Mesenteric fat pad (tissue), 1 donor: ENCODE data around the gene SMPD3. TPM values are rescaled to one million over a fixed set of nuclear protein-coding genes. Genes with fewer than 3 reads are reported as not detected.

Source experiments
- DNase-seq: peaks from one replicate; pipeline ENCODE4 v3.0.0-alpha.2; 2020; ENCODE audit warnings: low spot score
- total RNA-seq: library from RNA; stranded (reverse); fragmentation: NEBNext Ultra II Directional; extraction: Animal tissue kit (Norgen Biotek cat#: 25700); gene quantifications from one replicate; pipeline ENCODE4 v1.2.1, GENCODE V29; 2021
- donor health status: DM: yes; HTN: yes; CAD: no.

Gene SMPD3
- total RNA-seq, 1 donor from 2014 or later: 0.58 TPM

DNA sequence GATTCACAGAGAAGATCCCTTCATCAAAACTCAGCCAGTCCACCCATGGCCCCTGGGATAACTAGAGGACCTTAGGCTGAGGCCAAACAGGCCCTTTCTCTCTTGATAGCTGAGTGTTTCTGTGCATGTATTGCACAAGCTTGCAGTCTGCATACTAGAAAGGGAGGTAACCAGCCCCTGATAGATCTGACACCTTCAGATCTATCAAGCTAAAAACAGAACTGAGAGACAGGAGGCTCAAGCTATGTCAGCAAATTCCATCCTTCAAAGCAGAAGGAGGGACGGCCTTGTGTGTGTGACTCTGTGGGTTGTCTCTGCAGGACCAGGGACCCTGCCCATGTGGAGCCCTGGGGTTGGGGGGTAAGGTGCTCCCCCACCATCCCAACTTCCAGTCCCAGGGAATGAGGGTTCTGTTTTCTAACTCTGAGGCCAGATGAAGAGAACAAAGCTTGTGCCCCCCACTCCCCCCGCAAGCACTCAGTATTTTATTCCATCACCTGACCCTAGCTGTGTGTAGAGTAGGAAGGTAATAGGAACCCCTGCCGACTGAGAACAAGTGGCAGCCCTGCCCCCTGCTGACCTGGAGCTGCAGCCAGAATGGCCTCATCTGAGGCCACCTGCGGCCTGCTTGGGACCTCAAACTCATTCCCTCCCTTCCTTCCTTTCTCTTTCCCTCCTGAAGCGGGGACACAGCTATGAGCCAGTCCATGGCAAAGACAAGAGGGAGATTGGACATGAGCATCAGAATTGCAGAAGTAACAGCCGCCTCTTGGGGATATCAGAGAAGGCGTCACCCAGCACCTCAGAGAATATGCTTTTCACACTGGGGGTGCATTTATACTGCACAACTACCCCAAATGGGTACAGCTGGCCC lies 63.8 kb downstream of the SMPD3 start:
- DNase-seq: no peak

DNA sequence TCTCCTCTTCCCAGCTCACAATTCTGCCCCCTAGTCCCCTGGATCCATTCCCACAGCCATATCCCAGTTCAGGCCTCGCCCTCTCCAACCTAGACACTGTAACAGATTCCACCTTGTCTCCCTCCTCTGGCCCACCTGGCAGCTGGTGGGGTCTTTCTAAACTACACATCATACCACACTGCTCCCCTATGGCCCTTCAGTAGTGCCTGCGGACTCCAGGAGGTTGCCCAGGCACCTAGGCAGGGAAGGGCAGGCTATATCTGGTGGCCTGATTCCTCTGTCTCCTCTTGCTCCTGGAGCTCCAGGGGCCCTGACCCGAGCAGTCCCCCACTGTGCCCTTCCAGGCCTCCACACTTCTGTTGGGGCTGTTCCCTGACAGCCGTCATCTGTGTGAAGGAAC lies 64.5 kb downstream of the SMPD3 start:
- no peak for DNase-seq

DNA sequence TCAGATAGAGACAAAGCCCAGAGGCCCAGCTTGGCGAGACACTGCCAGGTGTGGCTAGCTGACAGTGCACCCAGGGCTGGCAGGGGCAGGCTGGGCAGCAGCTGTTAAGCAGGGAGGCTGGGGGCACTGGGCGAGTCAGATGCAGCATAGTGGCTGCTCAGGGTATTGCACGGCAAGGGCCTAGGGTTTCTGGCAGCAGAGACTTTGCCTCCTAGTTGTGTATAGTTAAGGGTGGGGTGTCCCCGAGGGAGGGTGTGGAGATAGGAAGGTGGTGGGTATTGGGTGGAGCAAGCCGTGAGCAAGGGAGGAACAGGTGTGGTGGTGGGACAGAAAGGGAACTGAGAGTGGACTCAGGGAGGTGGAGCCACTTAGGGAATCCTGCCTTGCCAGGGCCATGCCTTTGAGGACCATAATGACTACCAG lies 66.0 kb downstream of the SMPD3 start:
- no peak for DNase-seq

DNA sequence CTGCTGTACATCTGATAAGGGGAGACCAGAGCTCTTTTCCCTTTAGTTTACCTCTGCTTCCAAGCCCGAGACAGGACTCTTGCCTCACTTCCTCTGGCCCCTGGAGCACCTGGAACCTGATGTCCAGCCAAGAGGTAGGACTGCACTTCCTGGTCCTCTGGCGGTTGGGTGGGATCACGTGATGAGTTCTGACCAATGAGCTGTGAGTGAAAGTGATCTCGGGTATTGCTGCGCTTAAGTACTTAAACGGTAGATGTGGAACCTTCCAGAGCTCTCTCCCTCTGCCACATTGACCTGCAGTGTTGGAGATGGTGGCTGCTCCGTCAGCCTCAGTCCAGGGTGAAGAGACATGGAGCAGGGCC lies 67.0 kb downstream of the SMPD3 start:
- no peak for DNase-seq

DNA sequence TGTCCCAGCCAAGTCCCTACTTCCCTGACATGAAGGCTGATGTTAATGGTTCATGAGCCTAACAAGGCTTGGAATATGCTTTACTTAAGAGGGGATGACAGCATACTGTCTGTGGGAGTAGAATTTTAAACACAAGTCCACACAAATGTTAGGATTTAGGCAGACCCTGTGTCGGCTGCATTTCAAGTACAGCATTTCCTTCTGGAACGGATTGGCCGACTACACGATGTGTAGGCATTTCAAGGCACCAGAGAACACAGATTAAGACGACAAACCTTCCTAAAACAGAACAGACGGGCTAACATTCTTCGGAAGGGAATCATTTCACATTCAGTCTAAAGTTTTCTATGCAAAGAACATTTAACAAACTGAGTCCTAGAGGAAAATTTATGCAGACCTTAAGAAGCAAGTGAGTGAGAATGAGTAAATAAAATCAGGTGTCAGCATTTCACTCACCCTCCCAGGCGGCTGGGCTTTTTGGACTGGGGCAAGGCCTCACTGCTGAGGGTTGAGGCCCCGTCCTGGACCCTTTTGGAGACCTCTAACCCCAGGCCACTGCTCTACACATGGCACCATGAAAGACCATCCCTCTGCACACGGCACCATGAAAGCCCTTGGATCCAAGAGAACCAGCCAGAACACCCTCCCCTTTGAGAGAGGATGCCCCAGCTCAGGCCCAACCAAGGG lies 67.5 kb downstream of the SMPD3 start:
- DNase-seq: no peak

DNA sequence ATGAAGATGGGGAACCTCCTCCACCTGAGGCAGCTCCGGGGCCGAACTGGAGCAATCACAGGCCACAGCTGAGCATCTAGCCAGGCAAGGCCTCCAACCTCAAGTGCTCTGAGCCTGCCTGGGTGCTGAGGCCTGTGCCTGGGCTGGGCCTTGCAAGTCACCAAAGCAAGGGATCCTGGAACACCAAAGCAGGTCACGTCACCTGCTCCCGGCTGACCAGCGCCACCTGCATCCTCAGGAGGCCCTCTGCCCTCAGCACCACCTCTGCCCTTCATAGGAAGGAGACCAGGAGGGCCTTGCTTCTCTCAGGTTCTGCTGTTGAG lies 68.0 kb downstream of the SMPD3 start:
- no peak for DNase-seq

DNA sequence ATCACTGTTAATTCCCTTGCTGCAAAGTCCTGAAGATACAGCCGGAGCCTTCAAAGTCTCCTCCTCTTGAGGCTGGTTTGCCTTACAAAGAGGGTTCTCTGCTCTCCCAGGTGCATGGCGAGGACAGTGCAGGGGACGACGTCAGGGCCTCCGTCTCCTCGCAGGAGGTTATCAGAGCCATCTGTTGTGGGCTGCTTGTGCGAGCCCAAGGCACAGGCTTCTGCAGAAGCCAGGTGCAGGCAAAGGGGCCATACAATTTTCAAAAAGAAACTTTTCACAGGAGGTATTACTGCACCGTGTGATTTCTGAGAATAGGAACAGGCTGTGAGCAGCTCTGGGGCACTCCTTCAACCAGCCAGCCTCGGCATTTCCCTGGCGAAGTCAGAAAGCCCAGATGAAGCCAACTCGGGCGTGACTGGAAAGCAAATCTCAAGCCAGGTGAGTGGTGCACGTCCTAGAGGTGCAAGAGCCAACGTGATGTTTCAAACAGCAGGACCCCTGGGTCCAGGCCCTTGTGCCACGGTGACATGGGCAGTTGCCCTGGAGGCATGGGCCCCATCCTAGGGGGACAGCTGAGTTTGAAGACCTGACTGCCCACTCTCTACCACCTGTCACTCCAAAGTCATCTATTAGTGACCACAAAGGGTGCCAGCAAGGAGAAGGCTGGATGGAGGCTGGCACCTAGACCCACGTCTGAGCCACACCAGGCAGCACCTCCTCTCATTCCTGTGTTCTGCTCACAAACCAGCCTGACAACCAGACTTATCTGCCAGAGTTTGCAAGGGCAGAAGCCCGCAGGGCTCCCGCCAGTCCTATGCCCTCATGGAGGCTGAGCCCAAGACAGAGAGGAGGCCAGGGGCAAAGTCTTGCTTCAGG lies 68.6 kb downstream of the SMPD3 start:
- DNase-seq: no peak

DNA sequence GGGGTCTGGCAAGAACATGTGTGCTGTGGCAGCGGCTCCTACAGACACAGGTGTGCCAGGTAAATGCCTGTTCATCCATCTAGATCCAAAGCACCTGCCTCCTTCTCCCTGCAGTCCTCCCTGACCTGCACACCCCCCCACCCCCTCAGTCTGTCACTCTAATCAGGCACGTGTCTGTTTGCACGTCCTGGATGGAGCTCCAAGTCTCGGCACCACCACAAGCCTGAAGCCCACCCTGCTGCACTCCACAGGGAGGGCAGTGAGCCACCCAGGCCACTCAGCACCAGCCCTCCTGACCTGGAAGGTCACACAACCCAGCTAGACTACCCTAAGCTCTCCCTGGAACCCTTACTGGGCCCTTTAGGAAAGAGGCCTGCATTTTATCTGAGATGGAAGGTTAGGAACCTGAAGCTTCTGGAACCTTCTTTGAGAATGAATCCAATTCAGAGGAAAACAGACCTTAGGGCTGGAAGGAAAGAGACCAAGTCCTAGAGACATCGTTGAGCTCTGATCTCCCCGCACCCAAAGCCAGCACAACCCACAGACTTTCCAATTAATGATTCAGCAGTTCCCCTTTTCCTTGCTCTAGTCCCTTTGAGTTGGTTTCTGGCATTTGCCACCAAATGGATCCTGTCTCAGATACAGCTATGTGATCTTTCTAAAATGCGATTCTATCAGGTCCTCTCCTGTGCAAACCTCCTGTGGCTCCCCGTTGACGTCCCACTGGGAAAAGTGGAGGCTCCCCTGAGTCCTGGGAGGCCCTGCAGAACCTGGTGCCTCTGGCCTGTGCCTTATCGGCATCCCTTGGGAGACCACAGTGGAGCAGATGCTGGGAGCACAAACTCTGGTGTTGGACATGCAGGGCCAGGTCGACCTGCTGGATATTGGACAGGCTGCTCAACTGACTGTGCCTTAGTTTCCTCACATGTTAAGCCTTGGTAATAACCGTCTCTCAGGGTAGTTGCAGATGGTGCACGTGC lies 69.6 kb downstream of the SMPD3 start:
- DNase-seq: no peak

DNA sequence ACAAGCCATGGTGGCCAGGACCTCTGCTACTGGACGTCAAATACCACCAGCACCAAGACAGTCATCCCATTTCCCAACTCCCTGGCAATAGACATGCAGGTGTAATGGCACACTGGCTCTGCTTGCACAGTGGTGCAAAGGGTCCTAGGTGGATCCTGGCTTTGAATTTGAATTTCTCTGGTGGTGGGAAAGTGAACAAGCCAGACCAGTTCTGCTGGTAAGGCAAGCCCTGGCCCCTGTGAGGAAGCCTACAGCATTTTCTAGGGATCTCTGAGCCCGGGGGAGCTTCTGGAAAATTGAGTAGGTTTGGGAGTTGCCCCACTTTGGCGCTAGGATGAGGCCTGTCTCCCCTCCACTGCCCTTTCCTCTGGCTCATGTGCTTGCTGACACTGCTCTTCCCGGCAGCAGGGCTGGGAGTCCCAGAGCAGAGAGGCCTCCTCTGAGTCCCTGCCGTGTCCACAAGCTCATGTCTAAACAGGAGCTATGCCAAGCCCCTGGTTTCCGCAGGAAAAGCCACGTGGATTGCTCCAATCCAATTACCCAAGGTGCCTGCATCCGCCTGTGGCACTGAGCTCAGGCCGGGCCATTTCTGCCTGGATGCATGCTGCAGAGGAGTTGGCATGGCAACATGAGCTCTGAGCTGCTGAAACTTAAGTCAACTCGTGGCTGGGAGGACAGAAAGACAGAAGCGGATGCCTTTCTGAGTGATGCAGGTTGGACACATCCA lies 70.5 kb downstream of the SMPD3 start:
- DNase-seq: no peak

DNA sequence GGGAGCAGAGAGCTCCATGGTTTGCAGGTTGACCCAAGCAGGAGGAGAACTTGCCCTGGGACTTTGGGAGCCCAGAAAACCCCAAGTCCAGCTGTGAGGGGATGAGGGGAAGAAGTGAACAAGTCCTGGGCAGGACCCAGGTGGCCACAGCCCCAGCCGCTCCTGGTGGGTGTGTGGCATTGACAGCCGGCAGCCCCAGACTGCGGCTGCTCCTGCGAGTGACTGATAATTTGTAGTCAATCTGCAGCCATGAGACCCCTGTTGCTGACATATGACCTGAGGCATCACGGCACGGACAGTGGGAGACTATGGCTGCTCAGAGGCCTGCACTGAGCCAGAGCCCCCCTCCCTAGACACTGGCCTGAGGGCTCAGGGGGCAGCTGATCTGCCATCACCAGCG lies 71.1 kb downstream of the SMPD3 start:
- DNase-seq: no peak

DNA sequence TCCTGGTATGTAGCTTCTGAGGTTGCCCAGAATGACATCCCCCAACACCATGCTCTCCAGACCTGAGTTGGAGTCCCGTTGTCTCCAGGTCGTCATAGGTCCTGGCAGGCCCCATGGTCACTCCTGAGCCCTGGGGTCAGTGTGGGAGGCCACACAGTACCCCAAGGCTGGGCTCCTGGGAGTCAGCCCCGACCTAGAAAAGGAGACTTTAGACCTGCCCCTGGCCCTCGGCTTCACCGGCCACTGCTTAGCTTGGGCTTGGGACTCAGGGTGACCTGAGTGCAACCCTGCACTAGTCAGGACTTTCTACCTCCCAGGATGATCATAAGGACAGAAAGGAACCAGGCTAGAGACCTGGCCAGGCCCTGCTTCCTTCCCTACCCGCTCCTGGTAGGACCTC lies 71.7 kb downstream of the SMPD3 start:
- no peak for DNase-seq

DNA sequence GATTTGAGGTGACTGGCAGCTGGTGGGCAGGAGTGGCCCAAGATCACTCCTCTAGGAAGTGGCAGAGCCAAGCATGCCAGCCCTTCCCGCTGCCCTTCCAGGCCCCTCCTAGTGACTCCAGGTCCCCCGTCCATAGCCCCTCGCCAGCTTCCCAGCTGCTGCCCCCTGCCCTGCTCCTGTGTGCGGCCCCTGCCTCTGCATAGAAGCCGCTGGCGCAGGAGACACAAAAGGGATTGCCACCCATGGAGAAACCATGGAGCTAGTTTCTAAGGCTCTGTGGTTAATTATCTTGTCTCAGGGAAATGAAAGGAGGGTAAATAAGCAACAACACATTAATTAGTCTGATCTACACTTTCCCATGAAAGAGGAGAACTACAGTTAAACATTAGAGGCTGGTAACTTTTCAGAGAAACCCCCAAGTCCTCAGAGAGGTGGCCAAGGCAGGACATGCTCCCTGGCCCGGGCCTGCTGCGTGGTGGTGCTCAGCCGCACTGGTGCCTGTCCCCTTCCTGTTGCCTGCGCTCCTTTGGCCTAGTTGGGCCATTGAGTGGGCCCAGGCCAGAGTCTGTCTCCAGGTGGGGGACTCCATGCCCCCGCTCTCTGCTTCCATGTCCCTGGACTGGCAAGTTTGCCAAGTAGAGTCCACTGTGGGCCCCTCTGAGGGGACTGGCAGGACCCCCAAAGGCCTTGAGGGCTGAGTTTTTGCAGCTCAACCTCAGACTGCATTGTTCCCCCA lies 72.3 kb downstream of the SMPD3 start:
- no peak for DNase-seq

DNA sequence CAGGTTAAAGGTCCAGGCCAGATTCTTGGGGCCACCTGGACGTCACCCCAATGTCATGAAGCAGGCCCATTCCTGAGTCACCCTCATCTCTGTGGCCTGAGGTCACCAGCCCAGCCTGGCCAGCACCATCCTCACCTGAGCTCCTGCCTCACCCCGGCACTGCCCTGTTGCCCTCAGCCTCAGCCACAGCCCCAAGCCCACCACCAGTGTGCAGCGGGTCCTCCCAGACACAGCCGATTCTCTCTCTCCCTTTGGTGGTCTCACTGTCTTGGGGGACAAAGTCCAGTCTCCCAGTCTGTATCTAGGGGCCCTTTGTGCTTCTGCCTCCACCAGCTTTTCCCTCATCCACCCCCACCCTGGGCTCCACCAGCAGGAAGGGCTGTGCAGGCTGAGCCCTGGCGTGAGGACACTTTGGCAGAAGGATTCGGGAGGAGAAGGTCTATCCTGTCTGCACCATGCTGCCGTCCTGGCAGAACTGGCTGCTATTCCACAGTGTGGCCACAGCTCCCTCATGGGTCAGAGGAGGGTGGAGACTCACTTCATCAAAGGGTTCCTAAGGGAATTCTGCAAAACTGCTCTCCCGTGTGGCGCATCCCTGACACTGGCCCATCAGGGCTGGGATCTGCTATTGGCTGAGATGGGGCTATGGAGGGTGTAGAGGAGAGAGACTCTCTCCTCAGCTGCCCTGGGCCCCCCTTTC lies 73.2 kb downstream of the SMPD3 start:
- DNase-seq: no peak

DNA sequence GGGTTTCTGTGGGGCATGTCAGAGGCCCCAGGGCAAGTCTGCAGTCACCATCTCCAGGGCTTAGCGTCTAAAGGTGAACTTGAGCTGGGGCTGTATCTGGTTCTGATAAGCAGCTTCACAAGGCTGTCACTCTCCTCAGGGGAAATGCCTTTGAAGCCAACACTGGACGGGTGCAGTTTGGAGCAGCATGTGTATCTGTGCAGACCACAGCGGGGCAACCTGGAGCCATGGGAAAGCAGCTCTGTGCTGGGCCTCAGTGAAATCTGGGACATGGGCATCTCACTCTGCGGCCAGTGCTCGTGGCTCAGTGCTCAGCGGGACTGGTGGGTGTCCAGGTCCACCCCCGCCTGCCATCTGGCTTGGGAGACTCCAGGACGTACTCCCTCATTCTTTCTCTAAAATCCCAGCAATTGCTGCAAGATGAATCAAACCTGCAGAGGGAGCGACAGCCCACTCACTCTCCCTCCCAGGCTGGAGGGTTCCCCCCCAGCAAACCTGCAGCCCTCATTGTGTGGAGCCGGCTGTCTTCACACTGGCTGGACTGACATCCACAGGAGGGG lies 74.0 kb downstream of the SMPD3 start:
- DNase-seq: no peak

DNA sequence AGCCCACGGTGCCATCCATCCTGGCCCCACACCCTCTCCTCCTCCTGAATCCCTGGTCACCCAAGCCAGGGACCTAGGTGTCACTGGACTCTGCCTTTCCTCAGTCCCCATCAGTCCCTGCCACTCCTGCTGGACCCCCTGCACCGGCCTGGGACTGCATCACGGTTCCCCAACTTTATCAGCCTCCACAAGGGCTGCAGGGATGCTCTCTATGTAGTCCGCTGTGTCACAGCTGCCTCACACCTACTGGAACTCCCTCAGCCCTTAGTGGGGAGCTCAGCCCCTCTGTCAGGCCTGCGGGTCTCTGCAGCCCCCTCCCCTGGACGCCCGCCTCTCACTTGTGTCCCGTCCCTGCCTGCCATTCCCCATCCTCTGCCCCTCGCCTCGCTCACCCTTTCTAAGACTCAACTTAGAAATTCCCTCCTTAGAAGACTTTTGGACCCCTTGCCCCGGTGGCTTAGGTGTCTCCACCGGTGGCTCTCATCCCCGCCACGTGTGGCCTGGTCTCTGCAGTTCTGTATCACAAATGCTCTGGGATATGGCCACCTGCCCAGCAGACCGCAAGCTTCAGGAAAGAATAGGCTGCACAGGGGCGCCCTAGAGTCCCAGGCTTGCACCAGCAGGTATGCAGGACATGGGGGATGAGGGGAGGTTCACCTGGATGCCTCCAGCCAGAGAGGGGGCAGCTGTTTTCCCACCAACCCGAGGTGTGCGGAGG lies 74.6 kb downstream of the SMPD3 start:
- no peak for DNase-seq

DNA sequence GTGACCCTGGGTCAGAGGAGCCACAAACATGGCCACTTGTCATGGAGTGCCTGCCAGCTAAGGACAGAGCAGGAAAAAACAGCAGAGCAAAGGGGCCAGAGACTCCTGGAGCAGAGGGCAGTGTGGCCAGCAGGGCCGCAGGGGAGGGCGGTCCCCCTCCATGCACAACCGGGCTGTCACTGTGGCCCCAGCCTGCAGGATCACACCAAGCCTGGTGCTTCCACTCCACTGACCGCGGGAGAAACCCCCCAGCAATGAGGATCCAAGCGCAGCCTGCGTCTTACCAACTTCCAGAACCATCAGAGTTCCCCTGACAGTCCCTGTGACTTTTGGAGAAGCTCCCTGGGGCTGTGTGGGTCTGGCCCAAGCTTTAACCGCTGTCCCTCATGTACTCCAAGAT lies 75.5 kb downstream of the SMPD3 start:
- DNase-seq: no peak

DNA sequence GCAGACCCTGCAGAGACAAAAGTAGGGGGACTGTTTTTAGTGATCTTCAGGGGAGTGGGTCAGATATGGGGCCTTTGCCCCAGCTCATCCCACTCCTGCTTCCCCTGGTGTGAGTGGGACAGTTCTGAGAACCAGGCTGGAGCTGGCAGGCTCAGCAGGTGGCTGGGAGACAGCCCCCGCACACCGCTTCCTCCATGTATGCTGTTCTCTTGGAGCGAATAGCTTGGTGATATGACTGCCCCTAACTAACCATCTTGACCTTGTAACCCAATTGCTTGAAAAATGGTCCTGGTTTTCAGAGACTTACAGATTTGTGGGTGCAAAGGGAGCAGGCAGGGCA lies 76.0 kb downstream of the SMPD3 start:
- DNase-seq: no peak
